Esophagus squamous epithelium (tissue), 4 donors: ENCODE data around the gene CRADD.

ENCODE experiments used
- CTCF ChIP-seq, 6 experiments: fragments of 450-650 bp in 4 of 6; fragments of 200-600 bp in 2 of 6; sonication (generic) in 2 of 6; IDR thresholded peaks; one replicate each; pipeline ENCODE4 v1.5.1; 2016 to 2019; ENCODE audit warnings: antibody characterized with exemption in 6 of 6, mild to moderate bottlenecking in 4 of 6, moderate library complexity in 4 of 6
- POLR2A ChIP-seq, 4 donors: fragments of 450-650 bp; IDR thresholded peaks; one replicate each; pipeline ENCODE4 v1.6.1; 2017; ENCODE audit warnings: antibody characterized with exemption in 4 of 4, mild to moderate bottlenecking in 4 of 4, moderate library complexity in 3 of 4

GRCh38 chr12:93772003-93772700, 95.0 kb downstream of the CRADD start:
- no peak for TF ChIP-seq POLR2A (IDR thresholded peaks at IDR 0.05)
- no peak for TF ChIP-seq CTCF (IDR thresholded peaks at IDR 0.05)
